ENCODE results near the gene GPR150.

DNA sequence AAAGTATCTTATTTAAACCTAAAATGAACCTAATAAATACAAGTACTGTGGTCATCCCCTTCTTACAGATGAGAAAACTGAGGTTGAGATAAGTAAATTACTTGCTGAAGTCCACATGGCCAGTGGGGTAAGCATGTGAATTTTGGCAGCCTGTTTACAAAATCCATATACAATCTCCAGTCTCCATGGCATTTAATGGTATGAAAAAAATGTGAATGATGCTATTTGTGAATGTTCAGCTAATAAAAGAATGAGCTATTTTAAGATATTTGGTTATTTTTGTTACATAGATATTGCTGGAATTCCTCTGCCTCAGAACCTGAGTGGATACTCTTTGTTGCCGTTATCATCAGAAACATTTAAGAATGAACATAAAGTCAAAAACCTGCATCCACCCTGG is 19.3 kb upstream of the GPR150 start:
- no peak for TF ChIP-seq ZNF280C (tag by site-specific recombination; IDR thresholded peaks at IDR 0.05)
- TF ChIP-seq ZBTB1 (tag by site-specific recombination; IDR thresholded peaks at IDR 0.05) = no peak
- TF ChIP-seq, protein P1, sequence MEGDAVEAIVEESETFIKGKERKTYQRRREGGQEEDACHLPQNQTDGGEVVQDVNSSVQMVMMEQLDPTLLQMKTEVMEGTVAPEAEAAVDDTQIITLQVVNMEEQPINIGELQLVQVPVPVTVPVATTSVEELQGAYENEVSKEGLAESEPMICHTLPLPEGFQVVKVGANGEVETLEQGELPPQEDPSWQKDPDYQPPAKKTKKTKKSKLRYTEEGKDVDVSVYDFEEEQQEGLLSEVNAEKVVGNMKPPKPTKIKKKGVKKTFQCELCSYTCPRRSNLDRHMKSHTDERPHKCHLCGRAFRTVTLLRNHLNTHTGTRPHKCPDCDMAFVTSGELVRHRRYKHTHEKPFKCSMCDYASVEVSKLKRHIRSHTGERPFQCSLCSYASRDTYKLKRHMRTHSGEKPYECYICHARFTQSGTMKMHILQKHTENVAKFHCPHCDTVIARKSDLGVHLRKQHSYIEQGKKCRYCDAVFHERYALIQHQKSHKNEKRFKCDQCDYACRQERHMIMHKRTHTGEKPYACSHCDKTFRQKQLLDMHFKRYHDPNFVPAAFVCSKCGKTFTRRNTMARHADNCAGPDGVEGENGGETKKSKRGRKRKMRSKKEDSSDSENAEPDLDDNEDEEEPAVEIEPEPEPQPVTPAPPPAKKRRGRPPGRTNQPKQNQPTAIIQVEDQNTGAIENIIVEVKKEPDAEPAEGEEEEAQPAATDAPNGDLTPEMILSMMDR (tag by site-specific recombination; IDR thresholded peaks at IDR 0.05) = no peak

Data from HEK293 (cell line).